Measurements from ENCODE around the gene ARSB.

DNA sequence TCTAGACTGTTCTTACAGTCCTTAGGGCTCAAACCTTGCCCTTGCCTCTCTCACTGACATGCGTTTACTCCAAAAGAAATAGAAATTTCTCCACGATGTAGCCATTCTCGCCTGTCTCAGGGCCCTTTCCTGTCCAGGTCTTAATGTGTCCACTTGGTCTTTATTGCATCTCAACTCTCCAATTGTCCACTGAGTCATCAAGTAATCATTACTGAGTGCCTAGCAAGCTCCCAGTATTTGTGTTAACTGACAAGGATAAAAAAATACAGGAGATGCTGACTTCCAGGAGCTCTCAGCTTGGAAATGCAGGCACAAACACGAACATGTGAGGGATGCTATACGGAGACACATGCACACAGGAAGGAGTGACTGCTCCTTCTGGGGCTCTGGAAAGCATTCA is 147.3 kb downstream of the ARSB start:
- TF ChIP-seq, protein P1, sequence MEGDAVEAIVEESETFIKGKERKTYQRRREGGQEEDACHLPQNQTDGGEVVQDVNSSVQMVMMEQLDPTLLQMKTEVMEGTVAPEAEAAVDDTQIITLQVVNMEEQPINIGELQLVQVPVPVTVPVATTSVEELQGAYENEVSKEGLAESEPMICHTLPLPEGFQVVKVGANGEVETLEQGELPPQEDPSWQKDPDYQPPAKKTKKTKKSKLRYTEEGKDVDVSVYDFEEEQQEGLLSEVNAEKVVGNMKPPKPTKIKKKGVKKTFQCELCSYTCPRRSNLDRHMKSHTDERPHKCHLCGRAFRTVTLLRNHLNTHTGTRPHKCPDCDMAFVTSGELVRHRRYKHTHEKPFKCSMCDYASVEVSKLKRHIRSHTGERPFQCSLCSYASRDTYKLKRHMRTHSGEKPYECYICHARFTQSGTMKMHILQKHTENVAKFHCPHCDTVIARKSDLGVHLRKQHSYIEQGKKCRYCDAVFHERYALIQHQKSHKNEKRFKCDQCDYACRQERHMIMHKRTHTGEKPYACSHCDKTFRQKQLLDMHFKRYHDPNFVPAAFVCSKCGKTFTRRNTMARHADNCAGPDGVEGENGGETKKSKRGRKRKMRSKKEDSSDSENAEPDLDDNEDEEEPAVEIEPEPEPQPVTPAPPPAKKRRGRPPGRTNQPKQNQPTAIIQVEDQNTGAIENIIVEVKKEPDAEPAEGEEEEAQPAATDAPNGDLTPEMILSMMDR (IDR thresholded peaks at IDR 0.05) = no peak
- TF ChIP-seq POLR2A (IDR thresholded peaks at IDR 0.05) = no peak
